Smooth muscle cell (in vitro differentiated cells): ENCODE measurements around the gene GALNT4. TPM values are rescaled to one million over a fixed set of nuclear protein-coding genes. Genes with fewer than 3 reads are reported as not detected.

ENCODE experiments used
- DNase-seq: peaks from one replicate; lab custom pipeline; 2025; ENCODE audit not compliant: unreplicated experiment; lab: John Stamatoyannopoulos, UW
- H2AFZ ChIP-seq: fragments of 200-600 bp; sonication (generic); 2 replicates; pipeline ENCODE4 v1.6.0; 2016; ENCODE audit warnings: antibody characterized with exemption, low read depth, mild to moderate bottlenecking
- H3F3A ChIP-seq: fragments of 200-600 bp; sonication (generic); 2 replicates; pipeline ENCODE4 v1.6.0; 2017; ENCODE audit warnings: antibody characterized with exemption, low read depth
- H3K27ac ChIP-seq: fragments of 200-600 bp; sonication (generic); 2 replicates; pipeline ENCODE4 v1.5.1; 2016; ENCODE audit warnings: low read depth, mild to moderate bottlenecking
- H3K27me3 ChIP-seq: fragments of 200-600 bp; sonication (generic); 2 replicates; pipeline ENCODE4 v1.6.1; 2016; ENCODE audit warnings: low read depth, mild to moderate bottlenecking
- H3K36me3 ChIP-seq: fragments of 200-600 bp; sonication (generic); 2 replicates; pipeline ENCODE4 v1.5.1; 2016; ENCODE audit warnings: low read depth
- H3K4me1 ChIP-seq: fragments of 200-600 bp; sonication (generic); 2 replicates; pipeline ENCODE4 v1.5.1; 2016; ENCODE audit warnings: low read depth
- H3K4me2 ChIP-seq: fragments of 200-600 bp; sonication (generic); 2 replicates; pipeline ENCODE4 v1.6.0; 2016; ENCODE audit warnings: mild to moderate bottlenecking
- H3K4me3 ChIP-seq: fragments of 200-600 bp; sonication (generic); 2 replicates; pipeline ENCODE4 v1.5.1; 2016; ENCODE audit warnings: mild to moderate bottlenecking
- H3K79me2 ChIP-seq: fragments of 200-600 bp; sonication (generic); 2 replicates; pipeline ENCODE4 v1.6.0; 2016; ENCODE audit warnings: low read depth, mild to moderate bottlenecking
- H3K9ac ChIP-seq: fragments of 200-600 bp; sonication (generic); 2 replicates; pipeline ENCODE4 v1.6.0; 2016; ENCODE audit warnings: low read depth
- H3K9me3 ChIP-seq: fragments of 200-600 bp; sonication (generic); replicated peaks from 2 replicates; pipeline ENCODE4 v1.5.1; 2016; ENCODE audit warnings: low read depth
- H4K20me1 ChIP-seq: fragments of 200-600 bp; sonication (generic); 2 replicates; pipeline ENCODE4 v1.6.0; 2016; ENCODE audit warnings: low read depth
- CTCF ChIP-seq: fragments of 200-600 bp; sonication (generic); IDR thresholded peaks from 2 replicates; pipeline ENCODE4 v1.5.1; 2017; ENCODE audit warnings: borderline replicate concordance, mild to moderate bottlenecking, antibody characterized with exemption; ENCODE audit not compliant: insufficient read depth, poor library complexity, severe bottlenecking
- WGBS: methylation state at CpG from one replicate; pipeline ENCODE4 v1.1.7; 2016; ENCODE audit warnings: low lambda C conversion rate; 5-methylcytosine and 5-hydroxymethylcytosine counted together
- polyA plus RNA-seq: library from polyadenylated mRNA; unstranded; fragments of >200 nt; fragmentation: Nextera tagmentation; extraction: Ambion mirVana; gene quantifications from 2 replicates; pipeline ENCODE4 v1.2.1, GENCODE V29; 2016
- total RNA-seq: library from RNA; depleted of rRNA; stranded (reverse); fragments of >200 nt; gene quantifications from 2 replicates; pipeline ENCODE4 v1.2.3, GENCODE V29; 2014

The GALNT4 gene
- total and polyA plus RNA-seq, 2 experiments from 2014 or later: 2.3 to 3.6 TPM

- H2AFZ ChIP-seq: no peak overlapping the region
- H3K9me3 ChIP-seq: no peaks in the 10 kb centered on the region
- no peak for TF ChIP-seq CTCF
- H3K4me1 ChIP-seq: no peaks in the 10 kb centered on the region
- no peaks in the 10 kb centered on the region for H3F3A ChIP-seq
- no peak overlapping the region for H3K27ac ChIP-seq
- H3K4me3 ChIP-seq: no peak overlapping the region
- DNase-seq: no peak
- H3K27me3 ChIP-seq: no peaks in the 10 kb centered on the region
- no peak overlapping the region for H3K4me2 ChIP-seq
- H3K9ac ChIP-seq: no peak overlapping the region
- no peaks in the 10 kb centered on the region for H4K20me1 ChIP-seq
- H3K79me2 ChIP-seq: no peaks in the 10 kb centered on the region
- 89% methylated on average over 5 of the region's 5 CpGs for WGBS
- H3K36me3 ChIP-seq: no peaks in the 10 kb centered on the region
Observed at GRCh38 chr12:89568484-89568883, 43.9 kb upstream of the GALNT4 start.

- Histone ChIP-seq H3K27me3 (no peaks in the 10 kb centered on the region), H3K9ac (no peak overlapping the region), H3K36me3 (no peaks in the 10 kb centered on the region), H3K4me3 (no peak overlapping the region), H3K79me2 (no peaks in the 10 kb centered on the region), H3F3A (no peaks in the 10 kb centered on the region), H3K27ac (no peak overlapping the region), H3K4me1 (no peaks in the 10 kb centered on the region), H4K20me1 (no peaks in the 10 kb centered on the region), H2AFZ (no peak overlapping the region), H3K9me3 (no peaks in the 10 kb centered on the region), H3K4me2 (no peak overlapping the region)
- 92% methylated on average over 3 of the region's 3 CpGs for WGBS
- TF ChIP-seq CTCF: no peak
- DNase-seq: no peak
Observed at GRCh38 chr12:89567691-89568239, 43.2 kb upstream of the GALNT4 start.

- no peaks in the 10 kb centered on the region for H4K20me1 ChIP-seq
- H3K79me2 ChIP-seq: no peaks in the 10 kb centered on the region
- H3K27me3 ChIP-seq: no peaks in the 10 kb centered on the region
- H3F3A ChIP-seq: no peaks in the 10 kb centered on the region
- no peak overlapping the region for H3K27ac ChIP-seq
- H3K4me2 ChIP-seq: no peak overlapping the region
- TF ChIP-seq CTCF: no peak
- H3K4me1 ChIP-seq: no peaks in the 10 kb centered on the region
- H3K36me3 ChIP-seq: no peaks in the 10 kb centered on the region
- H3K9ac ChIP-seq: no peak overlapping the region
- DNase-seq: no peak
- no peak overlapping the region for H2AFZ ChIP-seq
- no peaks in the 10 kb centered on the region for H3K9me3 ChIP-seq
- H3K4me3 ChIP-seq: no peak overlapping the region
Observed at GRCh38 chr12:89566615-89567014, 42.0 kb upstream of the GALNT4 start.

GRCh38 chr12:89565002-89565401 is 40.4 kb upstream of the GALNT4 start:
- H4K20me1 ChIP-seq: no peaks in the 10 kb centered on the region
- no peak overlapping the region for H3K4me2 ChIP-seq
- H2AFZ ChIP-seq: no peak overlapping the region
- no peak overlapping the region for H3K27ac ChIP-seq
- H3K79me2 ChIP-seq: no peaks in the 10 kb centered on the region
- DNase-seq: no peak
- no peaks in the 10 kb centered on the region for H3K36me3 ChIP-seq
- no peaks in the 10 kb centered on the region for H3K4me1 ChIP-seq
- no peak overlapping the region for H3K9ac ChIP-seq
- no peaks in the 10 kb centered on the region for H3K27me3 ChIP-seq
- no peak overlapping the region for H3K4me3 ChIP-seq
- no peak for TF ChIP-seq CTCF
- H3F3A ChIP-seq: no peaks in the 10 kb centered on the region
- H3K9me3 ChIP-seq: no peaks in the 10 kb centered on the region
